ENCODE results near the gene FZD4.
"Not testable (repeated sequence)": the region's sequence is repeated elsewhere in the genome, so short reads cannot be mapped to it uniquely, and the experiment has no call there.

FZD4 gene

GRCh38 chr11:86955361-86956120 lies at the start of gene FZD4:
TSS of gene FZD4 (minus strand) at chr11:86955395. CDS start at chr11:86955085, 310 bp downstream.
- DNase-seq (ENCODE audit: low read depth in 1 of 2, low spot score in 1 of 2), result no peak

- not testable (repeated sequence) for DNase-seq (ENCODE audit: low read depth in 1 of 2, low spot score in 1 of 2)
Observed at GRCh38 chr11:87004281-87004680, 49.1 kb upstream of the FZD4 start.

- DNase-seq (ENCODE audit: low read depth in 1 of 2, low spot score in 1 of 2), result no peak
Observed at GRCh38 chr11:87002918-87003317, 47.7 kb upstream of the FZD4 start.

- DNase-seq (ENCODE audit: low read depth in 1 of 2, low spot score in 1 of 2), result no peak
Observed at GRCh38 chr11:86999859-87000753, 44.9 kb upstream of the FZD4 start.

GRCh38 chr11:86999388-86999787 lies 44.2 kb upstream of the FZD4 start:
- no peak for DNase-seq (ENCODE audit: low read depth in 1 of 2, low spot score in 1 of 2)

GRCh38 chr11:86996953-86997570 lies 41.9 kb upstream of the FZD4 start:
- no peak for DNase-seq (ENCODE audit: low read depth in 1 of 2, low spot score in 1 of 2)

- no peak for DNase-seq (ENCODE audit: low read depth in 1 of 2, low spot score in 1 of 2)
Observed at GRCh38 chr11:86993031-86993430, 37.8 kb upstream of the FZD4 start.

- not testable (repeated sequence) for DNase-seq (ENCODE audit: low read depth in 1 of 2, low spot score in 1 of 2)
Observed at GRCh38 chr11:86992340-86992739, 37.1 kb upstream of the FZD4 start.

GRCh38 chr11:86991341-86991740 lies 36.1 kb upstream of the FZD4 start:
- no peak for DNase-seq (ENCODE audit: low read depth in 1 of 2, low spot score in 1 of 2)

- no peak for DNase-seq (ENCODE audit: low read depth in 1 of 2, low spot score in 1 of 2)
Observed at GRCh38 chr11:86990515-86990914, 35.3 kb upstream of the FZD4 start.

- DNase-seq (ENCODE audit: low read depth in 1 of 2, low spot score in 1 of 2), result no peak
Observed at GRCh38 chr11:86990031-86990430, 34.8 kb upstream of the FZD4 start.

- DNase-seq (ENCODE audit: low read depth in 1 of 2, low spot score in 1 of 2), result no peak
Observed at GRCh38 chr11:86988351-86988881, 33.2 kb upstream of the FZD4 start.

GRCh38 chr11:86987679-86988078 lies 32.5 kb upstream of the FZD4 start:
- no peak for DNase-seq (ENCODE audit: low read depth in 1 of 2, low spot score in 1 of 2)

- no peak for DNase-seq (ENCODE audit: low read depth in 1 of 2, low spot score in 1 of 2)
Observed at GRCh38 chr11:86984701-86985100, 29.5 kb upstream of the FZD4 start.

- no peak for DNase-seq (ENCODE audit: low read depth in 1 of 2, low spot score in 1 of 2)
Observed at GRCh38 chr11:86983021-86983488, 27.9 kb upstream of the FZD4 start.

- no peak for DNase-seq (ENCODE audit: low read depth in 1 of 2, low spot score in 1 of 2)
Observed at GRCh38 chr11:86981777-86982540, 26.8 kb upstream of the FZD4 start.

GRCh38 chr11:86980086-86980796 lies 25.0 kb upstream of the FZD4 start:
- no peak for DNase-seq (ENCODE audit: low read depth in 1 of 2, low spot score in 1 of 2)

GRCh38 chr11:86978756-86979608 lies 23.8 kb upstream of the FZD4 start:
- DNase-seq (ENCODE audit: low read depth in 1 of 2, low spot score in 1 of 2), result no peak

GRCh38 chr11:86978247-86978646 lies 23.1 kb upstream of the FZD4 start:
- no peak for DNase-seq (ENCODE audit: low read depth in 1 of 2, low spot score in 1 of 2)

Data from activated T-helper 1 cell treated with anti-CD3 and anti-CD28 coated beads, Interleukin-2, amount 50 U/mL, for 16 hours (primary cell).